H1 (cell line): ENCODE data around the gene KLHL1. TPM values are rescaled to one million over a fixed set of nuclear protein-coding genes. Genes with fewer than 3 reads are reported as not detected.

Source experiments
- CTCF ChIA-PET: fragments of 300-600 bp; sonication (Branson Sonifier 250); formaldehyde crosslinking; loops from one replicate; lab custom pipeline; 2021; ENCODE audit not compliant: partially characterized antibody; lab: Charles Lee
- POLR2A ChIA-PET: fragments of 300-600 bp; sonication (Branson Sonifier 250); formaldehyde crosslinking; loops from one replicate; lab custom pipeline; 2021; ENCODE audit warnings: inconsistent platforms; ENCODE audit not compliant: partially characterized antibody; lab: Charles Lee
- DNase-seq, 2 experiments: peaks; one replicate each; pipeline versions ENCODE4 v3.0.0 to v3.0.0-alpha.2; 2010 to 2022; ENCODE audit warnings: low spot score in 2 of 2, low read depth in 1 of 2, mixed read lengths in 1 of 2
- FAIRE-seq: peaks from 2 replicates; lab custom pipeline; 2011; peaks lifted over from hg19 to GRCh38; lab: Jason Lieb, UNC
- H2AFZ ChIP-seq: 2 replicates; pipeline ENCODE4 v1.8.1; 2012; ENCODE audit warnings: low read length, inconsistent platforms
- H2AK5ac ChIP-seq: 2 replicates; pipeline ENCODE4 v1.6.1; 2013; ENCODE audit warnings: low read depth, low read length
- H2BK120ac ChIP-seq: replicated peaks from 2 replicates; pipeline ENCODE3; 2013; ENCODE audit warnings: low read depth, low read length, inconsistent platforms
- H2BK12ac ChIP-seq: 2 replicates; pipeline ENCODE4 v1.6.1; 2013; ENCODE audit warnings: low read depth, low read length
- H2BK15ac ChIP-seq: 2 replicates; pipeline ENCODE4 v1.6.1; 2013; ENCODE audit warnings: low read length
- H2BK20ac ChIP-seq: 2 replicates; pipeline ENCODE4 v1.6.1; 2013; ENCODE audit warnings: low read length
- H2BK5ac ChIP-seq: 2 replicates; pipeline ENCODE4 v1.6.1; 2013; ENCODE audit warnings: low read depth, low read length
- H3K14ac ChIP-seq: 2 replicates; pipeline ENCODE4 v1.6.1; 2013; ENCODE audit warnings: inconsistent platforms; ENCODE audit not compliant: insufficient read length
- H3K18ac ChIP-seq: 2 replicates; pipeline ENCODE4 v1.6.1; 2013; ENCODE audit warnings: low read length; ENCODE audit errors: extremely low read depth
- H3K23ac ChIP-seq: 2 replicates; pipeline ENCODE4 v1.6.1; 2013; ENCODE audit warnings: inconsistent platforms; ENCODE audit not compliant: insufficient read length
- H3K23me2 ChIP-seq: 2 replicates; pipeline ENCODE4 v1.6.1; 2013; ENCODE audit warnings: low read depth, low read length
- H3K27ac ChIP-seq: 2 replicates; pipeline ENCODE4 v1.6.1; 2011; ENCODE audit warnings: low read depth, low read length, inconsistent platforms
- H3K27me3 ChIP-seq, 4 experiments: replicated peaks in 1 of 4; 1 replicate in 1 of 4; 2 replicates in 3 of 4; pipeline versions ENCODE4 v1.6.1 to v1.8.1; 2011 to 2013; ENCODE audit warnings: low read length in 3 of 4, mild to moderate bottlenecking in 3 of 4, inconsistent platforms in 2 of 4, mixed read lengths in 2 of 4, moderate library complexity in 1 of 4; ENCODE audit not compliant: control insufficient read depth in 3 of 4, insufficient read depth in 3 of 4; ENCODE audit errors: extremely low read depth in 1 of 4
- H3K36me3 ChIP-seq, 4 experiments: 2 replicates each; pipeline versions ENCODE4 v1.6.1 to v1.8.1; 2011 to 2013; ENCODE audit warnings: mild to moderate bottlenecking in 4 of 4, low read length in 3 of 4, moderate library complexity in 2 of 4, control low read depth in 1 of 4, inconsistent platforms in 1 of 4; ENCODE audit not compliant: insufficient read depth in 4 of 4, control insufficient read depth in 2 of 4
- H3K4ac ChIP-seq: replicated peaks from 2 replicates; pipeline ENCODE3; 2013; ENCODE audit warnings: low read length, low read depth, mixed read lengths, inconsistent platforms; ENCODE audit not compliant: insufficient read length
- H3K4me1 ChIP-seq, 4 experiments: replicated peaks in 1 of 4; 1 replicate in 1 of 4; 2 replicates in 3 of 4; pipeline versions ENCODE4 v1.6.1 to v1.8.1; 2011 to 2013; ENCODE audit warnings: low read length in 3 of 4, inconsistent platforms in 2 of 4, mixed read lengths in 1 of 4; ENCODE audit not compliant: insufficient read depth in 4 of 4, control insufficient read depth in 3 of 4
- H3K4me2 ChIP-seq, 2 experiments: 2 replicates each; pipeline versions ENCODE4 v1.6.1 to v1.8.1; 2011 to 2013; ENCODE audit warnings: low read depth in 2 of 2, low read length in 2 of 2, control low read depth in 1 of 2, inconsistent platforms in 1 of 2, mild to moderate bottlenecking in 1 of 2; ENCODE audit not compliant: insufficient read depth in 1 of 2
- H3K4me3 ChIP-seq, 4 experiments: fragments of 200-600, 300-600 bp in 1 of 4; sonication (generic), shearing (Covaris generic), sonication (Bioruptor Twin) in 1 of 4; 2 replicates each; pipeline versions ENCODE4 v1.5.1 to v1.8.1; 2011 to 2016; ENCODE audit warnings: low read length in 4 of 4, low read depth in 3 of 4, control low read depth in 2 of 4, inconsistent platforms in 2 of 4, mild to moderate bottlenecking in 2 of 4, mixed read lengths in 1 of 4, moderate library complexity in 1 of 4; ENCODE audit not compliant: insufficient read depth in 2 of 4; ENCODE audit errors: extremely low read depth in 1 of 4
- H3K56ac ChIP-seq: replicated peaks from 2 replicates; pipeline ENCODE3; 2013; ENCODE audit warnings: low read depth, mild to moderate bottlenecking, mixed read lengths, low read length, inconsistent platforms; ENCODE audit not compliant: insufficient read length
- H3K79me1 ChIP-seq: 2 replicates; pipeline ENCODE4 v1.6.1; 2013; ENCODE audit warnings: low read depth, low read length, control low read depth
- H3K79me2 ChIP-seq, 2 experiments: 2 replicates each; pipeline versions ENCODE4 v1.6.1 to v1.8.1; 2012 to 2013; ENCODE audit warnings: low read length in 2 of 2, mild to moderate bottlenecking in 2 of 2, inconsistent platforms in 1 of 2; ENCODE audit not compliant: insufficient read depth in 2 of 2, control insufficient read depth in 1 of 2
- H3K9ac ChIP-seq, 4 experiments: replicated peaks in 1 of 4; 1 replicate in 1 of 4; 2 replicates in 3 of 4; pipeline versions ENCODE4 v1.6.1 to v1.8.1; 2011 to 2013; ENCODE audit warnings: low read depth in 3 of 4, low read length in 3 of 4, control low read depth in 2 of 4, mild to moderate bottlenecking in 2 of 4, moderate library complexity in 2 of 4, inconsistent platforms in 1 of 4; ENCODE audit errors: extremely low read depth in 1 of 4
- H3K9me3 ChIP-seq, 2 experiments: 2 replicates each; pipeline versions ENCODE4 v1.6.1 to v1.8.1; 2012 to 2013; ENCODE audit warnings: mild to moderate bottlenecking in 2 of 2, moderate library complexity in 2 of 2, control low read depth in 1 of 2, inconsistent platforms in 1 of 2, low read depth in 1 of 2, low read length in 1 of 2, mixed read lengths in 1 of 2; ENCODE audit not compliant: insufficient read depth in 2 of 2
- H4K20me1 ChIP-seq, 2 experiments: replicated peaks in 1 of 2; 2 replicates each; pipeline versions ENCODE3 to v1.8.1; 2011 to 2013; ENCODE audit warnings: inconsistent platforms in 2 of 2, low read length in 2 of 2, mild to moderate bottlenecking in 1 of 2; ENCODE audit not compliant: insufficient read depth in 2 of 2, control insufficient read depth in 1 of 2
- H4K5ac ChIP-seq: 2 replicates; pipeline ENCODE4 v1.6.1; 2013; ENCODE audit warnings: low read length, low read depth, mixed read lengths, inconsistent platforms; ENCODE audit not compliant: insufficient read length
- H4K8ac ChIP-seq: 2 replicates; pipeline ENCODE4 v1.8.0; 2013; ENCODE audit warnings: mild to moderate bottlenecking, moderate library complexity, low read length, inconsistent platforms; ENCODE audit not compliant: insufficient read depth; ENCODE audit errors: extremely low read depth
- H4K91ac ChIP-seq: replicated peaks from 2 replicates; pipeline ENCODE3; 2013; ENCODE audit warnings: low read length, mixed read lengths, inconsistent platforms; ENCODE audit not compliant: insufficient read length
- ASH2L ChIP-seq: fragments of 200-600, 300-600 bp; sonication (generic); IDR thresholded peaks from one replicate; pipeline ENCODE4 v1.7.1; 2017; ENCODE audit warnings: low read length
- BCL11A ChIP-seq, 2 experiments: IDR thresholded peaks; one replicate each; pipeline ENCODE4 v1.6.1; 2011; ENCODE audit warnings: low read depth in 2 of 2, low read length in 2 of 2, mild to moderate bottlenecking in 2 of 2
- BRCA1 ChIP-seq: IDR thresholded peaks from 2 replicates; pipeline ENCODE4 v1.6.1; 2012; ENCODE audit warnings: low read depth, low read length, improper control_type of control experiment
- CBX5 ChIP-seq: fragments of 300-800, 300-1000 bp; sonication (generic); IDR thresholded peaks from 2 replicates; pipeline ENCODE4 v1.7.1; 2016; ENCODE audit warnings: antibody characterized with exemption, low read length, low read depth
- CHD1 ChIP-seq: IDR thresholded peaks from 2 replicates; pipeline ENCODE4 v1.6.1; 2012; ENCODE audit warnings: low read depth, low read length, improper control_type of control experiment
- CHD2 ChIP-seq: IDR thresholded peaks from 2 replicates; pipeline ENCODE4 v1.6.1; 2012; ENCODE audit warnings: low read length, improper control_type of control experiment
- GTF2F1 ChIP-seq: IDR thresholded peaks from 2 replicates; pipeline ENCODE4 v1.6.1; 2012; ENCODE audit warnings: low read depth, low read length, improper control_type of control experiment, borderline replicate concordance
- HDAC2 ChIP-seq, 2 experiments: fragments of 300-600 bp in 1 of 2; sonication (generic) in 1 of 2; IDR thresholded peaks; 2 replicates each; pipeline ENCODE4 v1.6.1; 2011 to 2012; ENCODE audit warnings: low read depth in 2 of 2, low read length in 2 of 2, mild to moderate bottlenecking in 2 of 2, moderate library complexity in 2 of 2, borderline replicate concordance in 1 of 2, inconsistent platforms in 1 of 2
- JUN ChIP-seq: IDR thresholded peaks from 2 replicates; pipeline ENCODE4 v1.6.1; 2011; ENCODE audit warnings: low read depth, mild to moderate bottlenecking, improper control_type of control experiment, low read length
- KDM1A ChIP-seq: fragments of 200-600, 300-600 bp; sonication (generic); IDR thresholded peaks from 2 replicates; pipeline ENCODE4 v1.7.1; 2016; ENCODE audit warnings: mild to moderate bottlenecking, low read length, borderline replicate concordance
- KDM4A ChIP-seq: IDR thresholded peaks from one replicate; pipeline ENCODE4 v1.7.1; 2012; ENCODE audit warnings: low read depth, mild to moderate bottlenecking, moderate library complexity, low read length, inconsistent platforms; ENCODE audit not compliant: severe bottlenecking
- KDM5A ChIP-seq: fragments of 200-600 bp; IDR thresholded peaks from 2 replicates; pipeline ENCODE4 v1.7.1; 2012; ENCODE audit warnings: mild to moderate bottlenecking, low read length, inconsistent platforms, mixed read lengths
- SIX5 ChIP-seq: IDR thresholded peaks from 2 replicates; pipeline ENCODE4 v1.6.1; 2011; ENCODE audit warnings: mild to moderate bottlenecking, low read depth, low read length
- SP2 ChIP-seq: IDR thresholded peaks from 2 replicates; pipeline ENCODE4 v1.6.1; 2012; ENCODE audit warnings: mild to moderate bottlenecking, low read length, inconsistent platforms
- TAF1 ChIP-seq: IDR thresholded peaks from 2 replicates; pipeline ENCODE4 v1.6.1; 2011; ENCODE audit warnings: mild to moderate bottlenecking, low read depth, low read length
- TBP ChIP-seq: IDR thresholded peaks from 2 replicates; pipeline ENCODE4 v1.6.1; 2011; ENCODE audit warnings: low read depth, low read length, improper control_type of control experiment
- YY1 ChIP-seq: IDR thresholded peaks from 2 replicates; pipeline ENCODE4 v1.6.1; 2011; ENCODE audit warnings: low read depth, mild to moderate bottlenecking, low read length
- WGBS, 2 experiments: shearing (Covaris generic) in 1 of 2; methylation state at CpG; one replicate each; pipeline versions ENCODE4 v1.1.6 to v1.1.7; 2013 to 2015; ENCODE audit warnings: low lambda C conversion rate in 2 of 2, mixed read lengths in 2 of 2, inconsistent platforms in 1 of 2, low coverage in 1 of 2, missing lambda C conversion rate in 1 of 2; ENCODE audit not compliant: insufficient replicate concordance in 2 of 2, insufficient coverage in 1 of 2, insufficient read length in 1 of 2; ENCODE audit errors: extremely low coverage in 1 of 2, missing lambda C conversion rate in 1 of 2; 5-methylcytosine and 5-hydroxymethylcytosine counted together
- polyA plus RNA-seq, 7 experiments: library from polyadenylated mRNA; depleted of rRNA in 3 of 7; stranded (reverse) in 5 of 7; unstranded in 2 of 7; fragments of >200 nt in 5 of 7; fragments of 200-250 nt in 2 of 7; gene quantifications; 1 replicate in 5 of 7; 2 replicates in 1 of 7; 4 replicates in 1 of 7; pipeline versions ENCODE4 v1.2.1 to v1.2.3, GENCODE V29; 2011 to 2013; ENCODE audit warnings: missing spikeins in 2 of 7, mixed read lengths in 2 of 7
- total RNA-seq: library from RNA; stranded (reverse); fragmentation: NEBNext Ultra II Directional; extraction: Animal tissue kit (Norgen Biotek cat#: 25700); gene quantifications from 2 replicates; pipeline ENCODE4 v1.2.1, GENCODE V29; 2021

KLHL1 gene
- total and polyA plus RNA-seq, 2 of the 8 experiments (the other 6 are each of a cell fraction or from before 2014, with no cell fraction given) = not detected

DNA sequence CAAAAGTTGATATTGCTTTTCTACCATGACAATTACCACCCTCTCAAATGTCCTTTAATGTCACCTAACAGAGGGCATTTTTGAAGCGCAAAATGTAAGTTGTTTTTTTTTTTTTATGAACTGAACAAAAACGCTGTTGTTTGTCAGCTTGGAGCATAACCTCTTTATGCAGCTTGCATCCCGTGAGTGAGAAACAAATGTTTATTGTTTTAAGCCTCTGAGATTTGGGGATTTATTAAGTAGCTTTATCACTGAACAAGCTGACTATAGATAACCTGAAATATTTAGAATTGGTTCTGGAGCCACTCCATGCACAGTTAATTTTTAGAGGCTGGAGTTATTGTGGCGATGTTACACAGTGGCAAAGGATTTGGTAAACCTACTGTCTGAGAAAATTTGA, 80.7 kb downstream of the KLHL1 start:
- H3K14ac ChIP-seq = no peak overlapping the region
- DNase-seq (no peak), FAIRE-seq (no peak)
- POLR2A ChIA-PET = no interaction called here
- CTCF ChIA-PET = no interaction called here
- H4K20me1 ChIP-seq = no peaks in the 10 kb centered on the region
- no peaks in the 10 kb centered on the region for H3K36me3 ChIP-seq
- H3K79me1 ChIP-seq = no peaks in the 10 kb centered on the region
- no peak overlapping the region for H2AK5ac ChIP-seq
- H3K27ac ChIP-seq = no peak overlapping the region
- no peak overlapping the region for H3K9ac ChIP-seq
- H3K23ac ChIP-seq = no peak overlapping the region
- no peaks in the 10 kb centered on the region for H3K9me3 ChIP-seq
- no peak overlapping the region for H3K4ac ChIP-seq
- no peak overlapping the region for H4K91ac ChIP-seq
- H2BK5ac ChIP-seq = no peak overlapping the region
- H3K4me3 ChIP-seq = no peak overlapping the region
- H4K8ac ChIP-seq = no peak overlapping the region
- 82% methylated on average over 4 of the region's 4 CpGs; no CpG with 5 or more reads in 1 of the 2 experiments for WGBS, 2 experiments
- no peak overlapping the region for H2BK20ac ChIP-seq
- no peak overlapping the region for H3K18ac ChIP-seq
- no peaks in the 10 kb centered on the region for H3K27me3 ChIP-seq
- no peak overlapping the region for H2BK12ac ChIP-seq
- no peak overlapping the region for H2AFZ ChIP-seq
- H3K79me2 ChIP-seq = no peaks in the 10 kb centered on the region
- no peak overlapping the region for H4K5ac ChIP-seq
- H3K56ac ChIP-seq = no peak overlapping the region
- H3K4me2 ChIP-seq = no peak overlapping the region
- H3K23me2 ChIP-seq = no peaks in the 10 kb centered on the region; the same call in 1 of the 2 replicates
- no peaks in the 10 kb centered on the region for H3K4me1 ChIP-seq
- H2BK15ac ChIP-seq = no peak overlapping the region
- H2BK120ac ChIP-seq = no peak overlapping the region
- no peak for TF ChIP-seq KDM4A
- no peak for TF ChIP-seq TAF1
- TF ChIP-seq CHD1 = no peak
- no peak for TF ChIP-seq JUN
- no peak for TF ChIP-seq KDM5A
- TF ChIP-seq YY1 = no peak
- no peak for TF ChIP-seq SIX5
- no peak for TF ChIP-seq CBX5
- TF ChIP-seq CHD2 = no peak
- no peak for TF ChIP-seq BCL11A (IDR thresholded peaks at IDR 0.05; ENCODE audit: low read depth in 2 of 2, low read length in 2 of 2)
- no peak for TF ChIP-seq TBP
- no peak for TF ChIP-seq HDAC2 (IDR thresholded peaks at IDR 0.05; ENCODE audit: borderline replicate concordance in 1 of 2, low read depth in 2 of 2, low read length in 2 of 2)
- no peak for TF ChIP-seq KDM1A
- no peak for TF ChIP-seq GTF2F1
- no peak for TF ChIP-seq SP2
- TF ChIP-seq ASH2L = no peak
- TF ChIP-seq BRCA1 = no peak
